Peyer's patch (tissue), 4 donors: ENCODE data around the gene GNB2. TPM values are rescaled to one million over a fixed set of nuclear protein-coding genes. Genes with fewer than 3 reads are reported as not detected.

Experiments used
- DNase-seq, 3 donors: peaks; one replicate each; pipeline ENCODE4 v3.0.0-alpha.2; 2017 to 2019
- H3K27ac ChIP-seq, 4 donors: fragments of 200-600 bp; sonication (generic); one replicate each; pipeline ENCODE4 v1.5.1; 2016 to 2019
- H3K27me3 ChIP-seq, 2 donors: fragments of 200-600 bp; sonication (generic); one replicate each; pipeline ENCODE4 v1.5.1; 2019
- H3K36me3 ChIP-seq, 3 donors: fragments of 200-600 bp; sonication (generic); one replicate each; pipeline ENCODE4 v1.5.1; 2016 to 2019
- H3K4me1 ChIP-seq, 4 donors: fragments of 200-600 bp; sonication (generic); one replicate each; pipeline ENCODE4 v1.5.1; 2016 to 2019
- H3K4me3 ChIP-seq, 4 donors: fragments of 200-600 bp; sonication (generic); 1 replicate in 3 of 4; 2 replicates in 1 of 4; pipeline ENCODE4 v1.5.1; 2016 to 2019; ENCODE audit warnings: mild to moderate bottlenecking in 1 of 4
- H3K9me3 ChIP-seq, 4 donors: fragments of 200-600 bp; sonication (generic); one replicate each; pipeline ENCODE4 v1.5.1; 2016 to 2019; ENCODE audit warnings: mild to moderate bottlenecking in 1 of 4
- POLR2A ChIP-seq, 2 donors: fragments of 450-650 bp; IDR thresholded peaks; one replicate each; pipeline ENCODE4 v1.5.1; 2017; ENCODE audit warnings: antibody characterized with exemption in 2 of 2, mild to moderate bottlenecking in 2 of 2, moderate library complexity in 2 of 2
- total RNA-seq, 4 donors: library from RNA; depleted of rRNA; stranded (reverse); fragments of >200 nt; gene quantifications; one replicate each; pipeline ENCODE4 v1.1.0, GENCODE V29; 2016
- TF ChIP-seq, protein P1 (sequence below), 6 experiments: fragments of 450-650 bp in 4 of 6; fragments of 200-600 bp in 2 of 6; sonication (generic) in 1 of 6; IDR thresholded peaks; one replicate each; pipeline ENCODE4 v1.5.1; 2017 to 2019; ENCODE audit warnings: antibody characterized with exemption in 6 of 6, mild to moderate bottlenecking in 3 of 6, moderate library complexity in 1 of 6

GNB2 gene
- total RNA-seq, 4 donors from 2014 or later, result 123 to 236 (median 172) TPM

DNA sequence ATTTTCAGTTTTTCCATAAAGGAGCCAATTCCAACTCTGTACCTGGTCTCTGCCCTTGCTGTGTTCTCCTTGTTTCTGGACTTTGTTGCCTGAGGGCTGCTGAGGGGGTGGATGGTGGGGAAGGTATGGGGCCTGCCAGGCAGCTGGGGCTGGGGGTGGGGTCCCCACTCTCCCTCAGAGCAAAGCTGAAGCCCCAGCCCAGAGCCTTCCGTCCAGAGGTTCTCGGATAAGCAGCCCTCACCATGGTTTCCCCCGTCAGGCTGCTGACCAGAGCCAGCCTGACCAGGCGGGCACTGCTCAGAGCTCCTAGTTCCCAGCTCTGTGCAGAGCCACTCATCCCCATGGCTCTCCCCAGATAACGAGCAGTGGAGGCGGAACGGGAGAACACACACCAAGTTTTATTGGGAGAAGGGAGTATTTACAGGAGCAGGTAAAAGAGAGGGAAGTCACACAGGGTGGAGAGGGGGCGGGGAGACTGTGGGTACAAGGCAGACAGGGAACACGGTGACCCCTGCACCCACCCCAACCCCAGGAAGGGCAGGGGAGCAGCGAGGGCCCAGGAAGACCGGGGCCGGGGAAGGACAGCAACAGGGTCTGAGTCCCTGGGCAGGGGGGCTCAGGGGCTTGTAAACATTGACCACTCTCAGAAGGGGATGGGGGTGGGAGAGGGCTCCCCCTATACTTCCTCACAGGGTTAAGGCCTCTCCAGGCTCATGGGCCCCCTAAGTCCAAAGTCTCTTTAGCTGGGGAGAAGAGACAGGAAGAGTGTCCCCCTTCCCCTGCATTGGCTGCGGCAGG, 5.8 kb downstream of the GNB2 start:
- TF ChIP-seq POLR2A (IDR thresholded peaks at IDR 0.05), result no peak
- TF ChIP-seq, protein P1, sequence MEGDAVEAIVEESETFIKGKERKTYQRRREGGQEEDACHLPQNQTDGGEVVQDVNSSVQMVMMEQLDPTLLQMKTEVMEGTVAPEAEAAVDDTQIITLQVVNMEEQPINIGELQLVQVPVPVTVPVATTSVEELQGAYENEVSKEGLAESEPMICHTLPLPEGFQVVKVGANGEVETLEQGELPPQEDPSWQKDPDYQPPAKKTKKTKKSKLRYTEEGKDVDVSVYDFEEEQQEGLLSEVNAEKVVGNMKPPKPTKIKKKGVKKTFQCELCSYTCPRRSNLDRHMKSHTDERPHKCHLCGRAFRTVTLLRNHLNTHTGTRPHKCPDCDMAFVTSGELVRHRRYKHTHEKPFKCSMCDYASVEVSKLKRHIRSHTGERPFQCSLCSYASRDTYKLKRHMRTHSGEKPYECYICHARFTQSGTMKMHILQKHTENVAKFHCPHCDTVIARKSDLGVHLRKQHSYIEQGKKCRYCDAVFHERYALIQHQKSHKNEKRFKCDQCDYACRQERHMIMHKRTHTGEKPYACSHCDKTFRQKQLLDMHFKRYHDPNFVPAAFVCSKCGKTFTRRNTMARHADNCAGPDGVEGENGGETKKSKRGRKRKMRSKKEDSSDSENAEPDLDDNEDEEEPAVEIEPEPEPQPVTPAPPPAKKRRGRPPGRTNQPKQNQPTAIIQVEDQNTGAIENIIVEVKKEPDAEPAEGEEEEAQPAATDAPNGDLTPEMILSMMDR (IDR thresholded peaks at IDR 0.05), result no peak
- Histone ChIP-seq H3K36me3 (peaks cover 0 to 80% (median 0%) of the 10 kb centered on the region in 3 donors), H3K4me3 (no peak overlapping the region), H3K4me1 (peaks cover 0 to 36% (median 2%) of the 10 kb centered on the region in 4 donors), H3K27ac (peak overlapping the region in 3 of 4 donors; percentile 22 to 37 (median 30)), H3K9me3 (no peaks in the 10 kb centered on the region), H3K27me3 (no peaks in the 10 kb centered on the region)
- peak in 1 of 3 donors; percentile 49 for DNase-seq

DNA sequence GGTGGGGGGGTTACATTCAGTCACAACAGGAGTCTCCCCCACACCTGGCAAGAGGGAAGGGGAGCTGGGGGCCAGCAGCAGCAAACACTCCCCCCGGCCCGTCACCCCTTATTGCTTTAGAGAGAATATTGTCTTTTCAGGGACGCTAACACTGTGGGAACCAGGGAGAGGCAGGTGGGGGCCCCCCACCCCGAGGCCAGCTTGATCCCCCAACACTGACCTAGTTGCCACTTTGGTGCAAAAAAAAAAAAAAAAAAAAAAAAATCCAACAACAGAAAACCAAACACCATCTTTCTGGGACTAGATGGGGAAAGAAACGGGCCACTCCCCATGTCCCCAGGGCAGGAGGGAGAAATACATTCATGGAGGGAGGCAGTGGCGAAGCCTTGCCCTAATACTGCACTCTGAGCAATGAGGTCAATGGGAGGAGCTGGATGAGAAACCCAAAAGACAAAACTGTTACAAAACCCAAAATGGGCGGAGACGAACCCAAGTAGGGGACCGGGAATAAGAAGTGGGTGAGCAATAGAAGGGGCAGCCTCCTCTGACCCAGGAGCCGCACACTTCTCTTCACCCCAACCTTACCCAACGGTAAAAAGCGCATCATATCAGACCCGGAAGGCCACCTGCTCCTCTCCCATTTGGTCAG, 6.5 kb downstream of the GNB2 start:
- no peak overlapping the region for H3K4me3 ChIP-seq
- no peak for TF ChIP-seq POLR2A (IDR thresholded peaks at IDR 0.05)
- TF ChIP-seq, protein P1 (IDR thresholded peaks at IDR 0.05), result no peak
- peaks cover 0 to 36% (median 2%) of the 10 kb centered on the region in 4 donors for H3K4me1 ChIP-seq
- no peaks in the 10 kb centered on the region for H3K27me3 ChIP-seq
- H3K9me3 ChIP-seq, result no peaks in the 10 kb centered on the region
- peak overlapping the region; percentile 22 to 43 (median 34) for H3K27ac ChIP-seq
- peaks cover 0 to 87% (median 0%) of the 10 kb centered on the region in 3 donors for H3K36me3 ChIP-seq
- DNase-seq, result no peak

DNA sequence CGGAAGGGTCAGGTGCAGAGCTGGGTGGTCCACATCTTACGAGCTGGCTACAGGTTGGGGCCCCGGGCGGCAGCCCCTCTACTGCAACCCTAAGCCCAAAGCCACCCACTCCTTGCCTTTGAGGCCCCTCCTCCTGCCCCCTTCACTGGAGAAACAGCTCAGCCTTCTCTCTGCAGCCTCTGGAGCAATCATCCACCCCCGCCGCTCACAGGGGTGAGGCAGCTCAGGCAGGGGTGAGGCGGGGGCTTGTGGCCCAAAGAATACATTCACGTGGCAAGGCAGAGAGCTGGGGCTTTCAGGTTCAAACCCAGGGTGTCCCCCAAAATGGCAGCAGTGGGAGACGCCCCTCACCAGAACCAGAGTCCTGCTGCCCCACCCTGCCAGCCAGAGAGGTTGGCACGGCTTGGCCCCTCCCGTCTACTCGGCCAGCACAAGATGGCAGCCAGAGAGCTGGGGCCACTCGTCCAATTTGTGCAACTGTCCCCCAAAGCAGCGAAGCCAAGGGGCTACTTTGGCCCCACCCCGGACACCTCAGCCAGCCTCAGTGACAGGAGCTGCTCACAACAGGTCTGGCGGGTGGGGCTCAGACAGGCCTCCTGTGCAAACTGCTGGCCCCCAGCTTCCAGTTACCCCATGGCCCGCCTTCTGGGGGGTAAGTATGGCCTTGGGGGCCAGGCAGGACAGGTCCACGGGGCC, 7.2 kb downstream of the GNB2 start:
- Histone ChIP-seq H3K4me1 (peaks cover 0 to 35% (median 0%) of the 10 kb centered on the region in 4 donors), H3K9me3 (no peaks in the 10 kb centered on the region), H3K27me3 (no peaks in the 10 kb centered on the region), H3K36me3 (peaks cover 0 to 94% (median 0%) of the 10 kb centered on the region in 3 donors), H3K4me3 (no peak overlapping the region), H3K27ac (peak overlapping the region; percentile 22 to 43 (median 31))
- TF ChIP-seq POLR2A (IDR thresholded peaks at IDR 0.05), result no peak
- TF ChIP-seq, protein P1 (IDR thresholded peaks at IDR 0.05), result no peak
- peak in 1 of 3 donors; percentile 49 for DNase-seq

DNA sequence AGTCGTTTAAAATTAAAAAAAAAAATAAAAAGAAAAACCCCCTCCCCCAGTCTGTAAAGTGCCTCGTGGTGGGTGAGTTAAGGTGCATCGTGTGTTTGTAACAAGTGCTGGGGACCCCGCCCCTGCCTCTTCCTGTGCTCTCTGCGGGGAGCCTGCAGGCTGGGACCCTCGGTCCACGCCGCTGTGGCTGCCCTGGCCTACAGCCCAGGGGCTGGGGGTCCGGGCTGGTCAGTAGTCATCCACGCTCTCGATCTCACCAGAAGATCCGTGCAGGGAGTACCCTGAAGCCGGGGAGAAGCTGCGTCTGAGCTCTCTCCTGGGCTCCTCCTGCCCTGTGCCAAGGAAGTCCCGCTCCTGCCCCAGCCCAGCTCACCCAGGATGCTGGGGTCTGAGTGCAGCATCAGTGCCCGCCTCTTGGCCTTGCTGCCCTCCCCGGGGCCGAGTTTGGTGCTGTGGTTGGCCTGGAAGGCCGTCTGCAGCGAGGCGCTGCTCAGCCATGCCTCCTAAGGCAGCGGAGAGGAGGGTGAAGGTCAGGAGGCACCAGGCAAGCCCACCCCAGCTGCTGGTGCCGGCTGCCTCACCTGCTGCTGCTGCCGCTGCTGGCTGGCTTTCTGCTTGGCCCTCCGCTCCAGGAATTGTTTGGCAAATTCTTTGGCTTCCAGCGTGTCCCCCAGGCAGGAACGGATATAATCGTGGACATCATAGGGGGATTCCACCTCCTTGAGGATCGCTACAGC, 8.1 kb downstream of the GNB2 start:
- H3K27me3 ChIP-seq, result no peaks in the 10 kb centered on the region
- DNase-seq, result peak in 1 of 3 donors; percentile 47
- no peaks in the 10 kb centered on the region for H3K9me3 ChIP-seq
- peaks cover 0 to 100% (median 0%) of the 10 kb centered on the region in 3 donors for H3K36me3 ChIP-seq
- peaks cover 0 to 26% (median 0%) of the 10 kb centered on the region in 4 donors for H3K4me1 ChIP-seq
- TF ChIP-seq, protein P1 (IDR thresholded peaks at IDR 0.05), result no peak
- TF ChIP-seq POLR2A (IDR thresholded peaks at IDR 0.05), result no peak
- no peak overlapping the region for H3K4me3 ChIP-seq
- no peak overlapping the region for H3K27ac ChIP-seq

DNA sequence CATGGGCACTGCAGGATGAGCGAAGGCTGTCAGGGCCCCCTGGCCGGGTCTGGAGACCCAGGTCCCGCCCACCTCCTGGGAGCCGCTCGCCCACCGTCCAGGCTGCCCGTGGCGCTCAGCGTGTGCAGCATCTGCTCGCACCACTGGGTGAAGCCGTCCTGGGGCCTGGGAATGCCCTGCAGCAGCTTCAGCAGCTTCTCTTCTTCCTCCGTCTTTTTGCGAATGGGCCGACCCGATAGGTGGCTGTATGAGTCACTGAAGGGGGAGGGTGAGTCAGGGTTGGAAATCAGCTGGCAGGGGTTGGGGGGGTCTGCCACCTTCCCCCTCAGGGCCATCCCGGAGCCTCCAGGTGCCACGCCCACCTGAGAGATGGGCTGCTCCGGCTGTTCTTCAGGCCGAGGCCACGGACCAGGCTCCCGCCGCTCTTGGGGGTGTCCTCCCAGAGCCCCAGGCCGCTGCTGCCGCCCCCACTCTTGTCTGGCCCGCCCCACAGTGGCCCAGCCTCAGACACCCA, 8.7 kb downstream of the GNB2 start:
- Histone ChIP-seq H3K36me3 (peaks cover 0 to 100% (median 0%) of the 10 kb centered on the region in 3 donors), H3K27ac (no peak overlapping the region)
- TF ChIP-seq, protein P1 (IDR thresholded peaks at IDR 0.05), result no peak
- no peak for TF ChIP-seq POLR2A (IDR thresholded peaks at IDR 0.05)

More for the DNA sequence above, 8.7 kb downstream of the GNB2 start:
- peaks cover 0 to 21% (median 0%) of the 10 kb centered on the region in 4 donors for H3K4me1 ChIP-seq
- no peak overlapping the region for H3K4me3 ChIP-seq
- H3K27me3 ChIP-seq, result no peaks in the 10 kb centered on the region
- DNase-seq, result peak in 1 of 3 donors; percentile 49
- no peaks in the 10 kb centered on the region for H3K9me3 ChIP-seq
